HepG2 (cell line): ENCODE measurements around the gene MEF2B. TPM values are rescaled to one million over a fixed set of nuclear protein-coding genes. Genes with fewer than 3 reads are reported as not detected.
A peak's percentile ranks its signal among the peaks of the same experiment; 100 is the strongest.

ENCODE experiments used
- ATRX ChIP-seq: sonication (generic); formaldehyde crosslinking; IDR thresholded peaks from 2 replicates; pipeline ENCODE4 v1.4.0; 2020; ENCODE audit warnings: missing genetic modification reagents, borderline replicate concordance
- CSRNP1 ChIP-seq: sonication (generic); formaldehyde crosslinking; IDR thresholded peaks from 2 replicates; pipeline ENCODE4 v1.8.1; 2023; ENCODE audit warnings: mild to moderate bottlenecking, missing genetic modification reagents
- E2F1 ChIP-seq: sonication (generic); formaldehyde crosslinking; IDR thresholded peaks from 2 replicates; pipeline ENCODE4 v1.5.0; 2020; ENCODE audit warnings: missing genetic modification reagents
- FOSL2 ChIP-seq: sonication (generic); formaldehyde crosslinking; IDR thresholded peaks from 2 replicates; pipeline ENCODE4 v1.4.0; 2020; ENCODE audit warnings: missing genetic modification reagents
- KLF6 ChIP-seq: IDR thresholded peaks from 2 replicates; pipeline ENCODE4 v1.8.0; 2016; ENCODE audit warnings: missing biosample characterization, missing genetic modification reagents
- MXI1 ChIP-seq: IDR thresholded peaks from 3 replicates; pipeline ENCODE4 v1.6.1; 2012; ENCODE audit warnings: low read depth, low read length, inconsistent platforms, borderline replicate concordance
- RCOR2 ChIP-seq: IDR thresholded peaks from 2 replicates; pipeline ENCODE4 v1.6.1; 2016; ENCODE audit warnings: missing biosample characterization, missing genetic modification reagents
- RFXANK ChIP-seq: IDR thresholded peaks from 2 replicates; pipeline ENCODE4 v1.6.1; 2016
- ZBTB21 ChIP-seq: sonication (generic); formaldehyde crosslinking; IDR thresholded peaks from 2 replicates; pipeline ENCODE4 v1.4.0; 2020; ENCODE audit warnings: missing genetic modification reagents
- ZBTB42 ChIP-seq: sonication (generic); formaldehyde crosslinking; IDR thresholded peaks from 2 replicates; pipeline ENCODE4 v1.5.0; 2020; ENCODE audit warnings: mild to moderate bottlenecking, missing genetic modification reagents
- ZNF160 ChIP-seq: sonication (generic); formaldehyde crosslinking; IDR thresholded peaks from 2 replicates; pipeline ENCODE4 v1.8.0; 2022; ENCODE audit warnings: mild to moderate bottlenecking, inconsistent platforms, missing genetic modification reagents
- ZSCAN30 ChIP-seq: sonication (generic); formaldehyde crosslinking; IDR thresholded peaks from 2 replicates; pipeline ENCODE4 v1.5.0; 2020; ENCODE audit warnings: mild to moderate bottlenecking, missing genetic modification reagents
- polyA plus RNA-seq, 8 experiments: library from polyadenylated mRNA; depleted of rRNA in 3 of 8; stranded (reverse) in 7 of 8; unstranded in 1 of 8; fragments of >200 nt; fragmentation: Illumina TruSeq in 4 of 8; extraction: Trizol in 4 of 8; gene quantifications; 2 replicates each; pipeline versions ENCODE4 v1.2.1 to v1.2.3, GENCODE V29; 2011 to 2016; ENCODE audit warnings: low read depth in 4 of 8, missing spikeins in 1 of 8, mixed read lengths in 1 of 8; ENCODE audit not compliant: insufficient read depth in 1 of 8
- total RNA-seq, 5 experiments: library from RNA; depleted of rRNA; stranded (reverse); fragments of >200 nt; fragmentation: Illumina TruSeq; extraction: Trizol; gene quantifications; 2 replicates each; pipeline ENCODE4 v1.2.3, GENCODE V29; 2016; ENCODE audit warnings: low read depth in 1 of 5
- TF ChIP-seq, protein P1 (sequence below): sonication (generic); formaldehyde crosslinking; IDR thresholded peaks from 2 replicates; pipeline ENCODE4 v1.5.0; 2020; ENCODE audit warnings: missing genetic modification reagents, mild to moderate bottlenecking, borderline replicate concordance
- TF ChIP-seq, protein P2 (sequence below): sonication (generic); formaldehyde crosslinking; IDR thresholded peaks from 2 replicates; pipeline ENCODE4 v1.4.0; 2020; ENCODE audit warnings: missing genetic modification reagents, borderline replicate concordance
- TF ChIP-seq, protein P3 (sequence below): sonication (generic); formaldehyde crosslinking; IDR thresholded peaks from 2 replicates; pipeline ENCODE4 v1.4.0; 2020; ENCODE audit warnings: mild to moderate bottlenecking, missing genetic modification reagents
- TF ChIP-seq, protein P4 (sequence below): sonication (generic); formaldehyde crosslinking; IDR thresholded peaks from 2 replicates; pipeline ENCODE4 v1.4.0; 2020; ENCODE audit warnings: missing genetic modification reagents, borderline replicate concordance

Gene MEF2B
- total and polyA plus RNA-seq, 2 of the 13 experiments (the other 11 are each of a cell fraction or from before 2014, with no cell fraction given): 1.2 to 1.7 TPM

GRCh38 chr19:19171821-19172532 is 1.9 kb upstream of the MEF2B start (continued):
- peak; percentile 91 for TF ChIP-seq KLF6 (CRISPR knock-in tag)
- no peak for TF ChIP-seq ZNF160 (CRISPR knock-in tag)
- TF ChIP-seq ZBTB42 (CRISPR knock-in tag): no peak
- TF ChIP-seq ZSCAN30 (CRISPR knock-in tag): no peak
- TF ChIP-seq MXI1: no peak
- no peak for TF ChIP-seq E2F1 (CRISPR knock-in tag)
- TF ChIP-seq FOSL2 (CRISPR knock-in tag): peak; percentile 63
- TF ChIP-seq, protein P1, sequence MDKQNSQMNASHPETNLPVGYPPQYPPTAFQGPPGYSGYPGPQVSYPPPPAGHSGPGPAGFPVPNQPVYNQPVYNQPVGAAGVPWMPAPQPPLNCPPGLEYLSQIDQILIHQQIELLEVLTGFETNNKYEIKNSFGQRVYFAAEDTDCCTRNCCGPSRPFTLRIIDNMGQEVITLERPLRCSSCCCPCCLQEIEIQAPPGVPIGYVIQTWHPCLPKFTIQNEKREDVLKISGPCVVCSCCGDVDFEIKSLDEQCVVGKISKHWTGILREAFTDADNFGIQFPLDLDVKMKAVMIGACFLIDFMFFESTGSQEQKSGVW (CRISPR knock-in tag): no peak
- TF ChIP-seq, protein P2, sequence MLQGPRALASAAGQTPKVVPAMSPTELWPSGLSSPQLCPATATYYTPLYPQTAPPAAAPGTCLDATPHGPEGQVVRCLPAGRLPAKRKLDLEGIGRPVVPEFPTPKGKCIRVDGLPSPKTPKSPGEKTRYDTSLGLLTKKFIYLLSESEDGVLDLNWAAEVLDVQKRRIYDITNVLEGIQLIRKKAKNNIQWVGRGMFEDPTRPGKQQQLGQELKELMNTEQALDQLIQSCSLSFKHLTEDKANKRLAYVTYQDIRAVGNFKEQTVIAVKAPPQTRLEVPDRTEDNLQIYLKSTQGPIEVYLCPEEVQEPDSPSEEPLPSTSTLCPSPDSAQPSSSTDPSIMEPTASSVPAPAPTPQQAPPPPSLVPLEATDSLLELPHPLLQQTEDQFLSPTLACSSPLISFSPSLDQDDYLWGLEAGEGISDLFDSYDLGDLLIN: no peak
- TF ChIP-seq, protein P3, sequence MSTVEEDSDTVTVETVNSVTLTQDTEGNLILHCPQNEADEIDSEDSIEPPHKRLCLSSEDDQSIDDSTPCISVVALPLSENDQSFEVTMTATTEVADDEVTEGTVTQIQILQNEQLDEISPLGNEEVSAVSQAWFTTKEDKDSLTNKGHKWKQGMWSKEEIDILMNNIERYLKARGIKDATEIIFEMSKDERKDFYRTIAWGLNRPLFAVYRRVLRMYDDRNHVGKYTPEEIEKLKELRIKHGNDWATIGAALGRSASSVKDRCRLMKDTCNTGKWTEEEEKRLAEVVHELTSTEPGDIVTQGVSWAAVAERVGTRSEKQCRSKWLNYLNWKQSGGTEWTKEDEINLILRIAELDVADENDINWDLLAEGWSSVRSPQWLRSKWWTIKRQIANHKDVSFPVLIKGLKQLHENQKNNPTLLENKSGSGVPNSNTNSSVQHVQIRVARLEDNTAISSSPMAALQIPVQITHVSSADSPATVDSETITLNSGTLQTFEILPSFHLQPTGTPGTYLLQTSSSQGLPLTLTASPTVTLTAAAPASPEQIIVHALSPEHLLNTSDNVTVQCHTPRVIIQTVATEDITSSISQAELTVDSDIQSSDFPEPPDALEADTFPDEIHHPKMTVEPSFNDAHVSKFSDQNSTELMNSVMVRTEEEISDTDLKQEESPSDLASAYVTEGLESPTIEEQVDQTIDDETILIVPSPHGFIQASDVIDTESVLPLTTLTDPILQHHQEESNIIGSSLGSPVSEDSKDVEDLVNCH (CRISPR knock-in tag): no peak
- no peak for TF ChIP-seq RCOR2 (CRISPR knock-in tag)
- TF ChIP-seq ZBTB21 (CRISPR knock-in tag): 0 out of 2 replicates have a peak, but pooled peaks have one; percentile 27
- TF ChIP-seq, protein P4, sequence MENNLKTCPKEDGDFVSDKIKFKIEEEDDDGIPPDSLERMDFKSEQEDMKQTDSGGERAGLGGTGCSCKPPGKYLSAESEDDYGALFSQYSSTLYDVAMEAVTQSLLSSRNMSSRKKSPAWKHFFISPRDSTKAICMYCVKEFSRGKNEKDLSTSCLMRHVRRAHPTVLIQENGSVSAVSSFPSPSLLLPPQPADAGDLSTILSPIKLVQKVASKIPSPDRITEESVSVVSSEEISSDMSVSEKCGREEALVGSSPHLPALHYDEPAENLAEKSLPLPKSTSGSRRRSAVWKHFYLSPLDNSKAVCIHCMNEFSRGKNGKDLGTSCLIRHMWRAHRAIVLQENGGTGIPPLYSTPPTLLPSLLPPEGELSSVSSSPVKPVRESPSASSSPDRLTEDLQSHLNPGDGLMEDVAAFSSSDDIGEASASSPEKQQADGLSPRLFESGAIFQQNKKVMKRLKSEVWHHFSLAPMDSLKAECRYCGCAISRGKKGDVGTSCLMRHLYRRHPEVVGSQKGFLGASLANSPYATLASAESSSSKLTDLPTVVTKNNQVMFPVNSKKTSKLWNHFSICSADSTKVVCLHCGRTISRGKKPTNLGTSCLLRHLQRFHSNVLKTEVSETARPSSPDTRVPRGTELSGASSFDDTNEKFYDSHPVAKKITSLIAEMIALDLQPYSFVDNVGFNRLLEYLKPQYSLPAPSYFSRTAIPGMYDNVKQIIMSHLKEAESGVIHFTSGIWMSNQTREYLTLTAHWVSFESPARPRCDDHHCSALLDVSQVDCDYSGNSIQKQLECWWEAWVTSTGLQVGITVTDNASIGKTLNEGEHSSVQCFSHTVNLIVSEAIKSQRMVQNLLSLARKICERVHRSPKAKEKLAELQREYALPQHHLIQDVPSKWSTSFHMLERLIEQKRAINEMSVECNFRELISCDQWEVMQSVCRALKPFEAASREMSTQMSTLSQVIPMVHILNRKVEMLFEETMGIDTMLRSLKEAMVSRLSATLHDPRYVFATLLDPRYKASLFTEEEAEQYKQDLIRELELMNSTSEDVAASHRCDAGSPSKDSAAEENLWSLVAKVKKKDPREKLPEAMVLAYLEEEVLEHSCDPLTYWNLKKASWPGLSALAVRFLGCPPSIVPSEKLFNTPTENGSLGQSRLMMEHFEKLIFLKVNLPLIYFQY (CRISPR knock-in tag): peak; percentile 67; the same call in 1 of the 2 replicates
- TF ChIP-seq ATRX (CRISPR knock-in tag): no peak
- TF ChIP-seq CSRNP1 (CRISPR knock-in tag): no peak
- no peak for TF ChIP-seq RFXANK (CRISPR knock-in tag)
